ENCODE data around the gene GBP1. TPM values are rescaled to one million over a fixed set of nuclear protein-coding genes. Genes with fewer than 3 reads are reported as not detected.
"Not testable (repeated sequence)": the region's sequence is repeated elsewhere in the genome, so short reads cannot be mapped to it uniquely, and the experiment has no call there.

Gene GBP1
- polyA plus RNA-seq, 6 donors from 2014 or later, result 4.2 to 15.7 (median 7.6) TPM

DNA sequence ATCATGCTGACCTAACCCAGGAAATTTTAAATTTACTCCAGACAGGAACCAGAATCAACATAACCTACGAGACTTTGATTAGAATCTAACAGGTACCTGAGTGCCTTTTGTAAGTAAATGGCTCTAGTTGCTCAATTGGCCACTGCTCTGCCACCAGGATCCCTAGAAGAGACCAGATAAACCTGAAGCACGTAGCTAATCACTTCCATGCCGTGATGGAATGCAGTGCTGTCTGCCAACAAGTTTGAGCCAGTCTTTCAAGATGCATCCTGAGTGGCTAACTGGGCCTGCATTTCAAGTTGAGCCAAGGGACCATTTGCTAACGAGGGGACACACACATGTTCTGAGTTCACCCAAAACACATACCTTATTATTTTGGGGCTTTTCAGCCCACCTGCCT lies 15.8 kb downstream of the GBP1 start:
- H3K36me3 Mint-ChIP-seq, result peaks cover 6 to 14% of the 10 kb centered on the region in 2 donors
- not testable (repeated sequence) for H3K4me1 Mint-ChIP-seq; DNase-seq; ATAC-seq (ENCODE audit: low read depth in 2 of 2); H3K9me3 Mint-ChIP-seq; H3K4me3 Mint-ChIP-seq; H3K27me3 Mint-ChIP-seq; H3K27ac Mint-ChIP-seq

DNA sequence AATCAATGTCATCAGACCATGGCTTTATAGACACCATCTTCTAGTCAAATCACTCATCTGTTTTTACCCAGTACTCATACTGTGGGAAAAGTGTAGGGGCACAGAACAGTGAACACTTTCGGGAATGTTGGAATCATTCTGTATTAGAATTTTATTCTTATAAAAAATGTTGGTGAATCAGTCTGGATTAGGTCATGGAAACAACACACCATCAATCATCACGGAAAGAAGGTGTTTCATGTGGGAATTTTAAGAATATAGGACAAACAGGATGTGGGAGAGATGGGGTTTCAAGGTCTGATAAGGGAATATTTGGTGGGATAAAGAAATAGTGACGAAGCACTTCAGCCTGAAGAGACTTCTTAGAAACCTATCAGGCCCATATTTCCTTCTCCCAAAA lies 17.3 kb downstream of the GBP1 start:
- Mint-ChIP-seq H3K27ac (no peak overlapping the region), H3K27me3 (no peaks in the 10 kb centered on the region), H3K4me1 (no peaks in the 10 kb centered on the region), H3K36me3 (peaks cover 5 to 7% of the 10 kb centered on the region in 2 donors), H3K9me3 (peaks cover 0 to 9% (median 4%) of the 10 kb centered on the region in 7 donors), H3K4me3 (no peak overlapping the region)
- DNase-seq (no peak), ATAC-seq (ENCODE audit: low read depth in 2 of 2) (no peak)

DNA sequence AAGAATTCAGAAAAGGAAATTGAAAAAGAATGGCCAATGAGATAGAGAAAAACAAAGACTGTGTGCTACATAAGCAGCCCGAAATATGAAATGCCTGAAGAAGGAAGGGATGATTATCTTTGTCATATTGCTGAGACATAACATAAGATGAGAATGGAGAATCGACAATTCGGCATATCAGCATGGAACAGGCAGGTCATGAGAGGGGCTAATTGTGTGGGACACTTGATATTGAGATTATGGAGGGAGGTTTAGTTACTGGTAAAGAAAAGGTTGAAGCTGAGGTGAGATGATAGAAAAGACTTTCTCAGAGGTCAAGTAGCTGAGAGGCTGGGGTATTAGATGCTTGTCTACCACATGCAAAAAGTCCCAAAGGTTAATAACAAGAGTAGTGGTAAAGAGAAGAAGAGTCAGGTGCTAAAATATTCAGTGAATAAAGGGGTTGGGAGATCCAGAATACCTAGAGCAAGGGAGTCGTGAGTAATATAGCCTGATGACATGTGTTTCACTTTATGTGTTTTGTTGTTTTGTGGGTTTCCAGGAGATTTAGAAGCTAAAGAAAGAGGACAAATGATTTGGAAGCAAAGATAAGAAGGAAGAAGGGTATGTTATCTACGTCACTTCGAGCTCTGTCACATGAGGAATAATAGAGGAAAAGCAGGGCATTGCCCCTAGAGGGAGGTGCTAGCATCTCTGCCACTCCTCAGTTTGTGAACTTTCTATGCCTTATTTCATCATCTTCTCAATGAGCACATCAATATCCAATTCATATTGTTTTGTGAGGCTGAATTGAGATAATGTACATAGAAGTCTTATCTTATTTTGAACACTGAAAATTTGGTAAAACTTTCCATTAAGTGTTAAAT lies 18.5 kb downstream of the GBP1 start:
- DNase-seq; H3K36me3 Mint-ChIP-seq; H3K27ac Mint-ChIP-seq; H3K27me3 Mint-ChIP-seq; ATAC-seq (ENCODE audit: low read depth in 2 of 2); H3K4me1 Mint-ChIP-seq; H3K4me3 Mint-ChIP-seq: not testable (repeated sequence)
- H3K9me3 Mint-ChIP-seq, result peaks cover 0 to 12% (median 5%) of the 10 kb centered on the region in 7 donors

- H3K27me3 Mint-ChIP-seq, result no peaks in the 10 kb centered on the region
Measured at GRCh38 chr1:89044970-89045721, 19.9 kb downstream of the GBP1 start.

GRCh38 chr1:89043940-89044339 lies 21.1 kb downstream of the GBP1 start:
- H3K4me1 Mint-ChIP-seq, result peaks cover 0 to 8% (median 5%) of the 10 kb centered on the region in 3 donors
- no peaks in the 10 kb centered on the region for H3K27me3 Mint-ChIP-seq
- peaks cover 0 to 16% (median 5%) of the 10 kb centered on the region in 7 donors for H3K9me3 Mint-ChIP-seq
- DNase-seq (no peak), ATAC-seq (ENCODE audit: low read depth in 2 of 2) (no peak)
- peaks cover 4 to 8% of the 10 kb centered on the region in 2 donors for H3K36me3 Mint-ChIP-seq
- no peak overlapping the region for H3K4me3 Mint-ChIP-seq
- H3K27ac Mint-ChIP-seq, result no peak overlapping the region

More at GRCh38 chr1:89044970-89045721, 19.9 kb downstream of the GBP1 start:
- Mint-ChIP-seq H3K4me1 (peaks cover 0 to 4% (median 2%) of the 10 kb centered on the region in 3 donors), H3K36me3 (peaks cover 4 to 8% of the 10 kb centered on the region in 2 donors), H3K4me3 (no peak overlapping the region), H3K27ac (no peak overlapping the region), H3K9me3 (peaks cover 0 to 16% (median 5%) of the 10 kb centered on the region in 7 donors)
- no peak for ATAC-seq (ENCODE audit: low read depth in 2 of 2)
- no peak for DNase-seq

GRCh38 chr1:89042491-89042890 lies 22.5 kb downstream of the GBP1 start:
- DNase-seq, result no peak
- Mint-ChIP-seq H3K27me3 (no peaks in the 10 kb centered on the region), H3K4me1 (peaks cover 0 to 8% (median 5%) of the 10 kb centered on the region in 3 donors), H3K9me3 (peaks cover 0 to 16% (median 5%) of the 10 kb centered on the region in 7 donors), H3K4me3 (no peak overlapping the region), H3K27ac (no peak overlapping the region), H3K36me3 (peaks cover 0 to 8% of the 10 kb centered on the region in 2 donors)
- no peak for ATAC-seq (ENCODE audit: low read depth in 2 of 2)

DNA sequence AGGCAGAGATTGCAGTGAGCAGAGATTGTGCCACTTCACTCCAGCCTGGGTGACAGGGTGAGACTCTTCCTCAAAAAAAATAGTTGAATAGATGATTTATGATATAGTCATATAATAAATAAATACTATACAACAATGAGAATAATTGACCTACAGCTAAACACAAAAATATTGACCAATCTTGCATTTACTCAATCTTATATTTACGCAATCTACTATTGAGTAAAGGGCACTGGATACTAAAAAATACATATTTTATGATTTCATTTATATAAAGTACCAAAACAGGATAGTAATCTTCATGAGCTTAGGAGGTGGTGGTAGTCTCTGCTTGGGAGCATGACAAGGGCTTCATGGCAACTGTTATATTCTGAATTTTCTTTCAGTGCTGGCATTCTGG lies 23.3 kb downstream of the GBP1 start:
- Mint-ChIP-seq H3K4me1 (peaks cover 0 to 9% (median 8%) of the 10 kb centered on the region in 3 donors), H3K27ac (no peak overlapping the region), H3K9me3 (peaks cover 0 to 16% (median 5%) of the 10 kb centered on the region in 7 donors), H3K36me3 (peaks cover 0 to 8% of the 10 kb centered on the region in 2 donors), H3K27me3 (no peaks in the 10 kb centered on the region), H3K4me3 (no peak overlapping the region)
- ATAC-seq (ENCODE audit: low read depth in 2 of 2), result no peak
- DNase-seq, result no peak

DNA sequence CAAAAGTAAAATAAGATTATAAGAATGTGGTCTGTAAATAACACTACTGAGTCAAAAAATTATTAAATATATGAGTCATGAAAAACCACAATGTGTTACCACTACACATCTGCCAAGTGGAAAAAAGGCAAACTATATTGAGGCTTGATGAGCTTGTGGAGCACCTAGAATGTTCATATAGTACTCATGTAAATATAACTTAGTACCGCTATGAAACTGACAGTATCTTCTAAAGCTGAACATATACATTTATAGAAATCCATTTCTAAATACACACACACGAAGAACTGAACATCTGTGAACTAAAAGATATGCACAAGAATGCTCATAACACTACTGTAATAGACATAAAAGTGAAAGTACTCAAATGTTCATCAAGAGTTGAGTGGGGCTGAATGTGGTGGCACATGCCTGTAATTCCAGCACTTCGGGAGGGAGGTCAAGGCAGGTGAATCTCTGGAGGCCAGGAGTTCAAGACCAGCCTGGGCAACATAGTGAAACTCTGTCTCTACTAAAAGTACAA lies 23.8 kb downstream of the GBP1 start:
- H3K4me1 Mint-ChIP-seq, result peaks cover 0 to 9% (median 8%) of the 10 kb centered on the region in 3 donors
- H3K27ac Mint-ChIP-seq, result no peak overlapping the region
- ATAC-seq (ENCODE audit: low read depth in 2 of 2) (no peak), DNase-seq (no peak)
- peaks cover 0 to 16% (median 5%) of the 10 kb centered on the region in 7 donors for H3K9me3 Mint-ChIP-seq
- H3K27me3 Mint-ChIP-seq, result no peaks in the 10 kb centered on the region
- H3K4me3 Mint-ChIP-seq, result no peak overlapping the region
- H3K36me3 Mint-ChIP-seq, result peaks cover 0 to 8% of the 10 kb centered on the region in 2 donors

DNA sequence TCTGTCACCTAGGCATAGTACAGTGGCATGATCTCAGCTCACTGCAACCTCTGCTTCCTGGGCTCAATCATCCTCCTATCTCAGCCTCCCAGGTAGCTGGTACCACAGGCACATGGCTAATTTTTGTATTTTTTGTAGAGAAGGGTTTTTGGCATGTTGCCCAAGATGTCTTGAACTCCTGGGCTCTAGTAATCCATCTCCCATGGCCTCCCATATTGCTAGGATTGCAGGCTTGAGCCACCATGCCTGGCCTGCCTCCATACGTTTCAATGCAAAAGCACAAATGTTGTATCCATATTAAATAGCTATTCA lies 24.7 kb downstream of the GBP1 start:
- peaks cover 0 to 9% (median 8%) of the 10 kb centered on the region in 3 donors for H3K4me1 Mint-ChIP-seq
- H3K27me3 Mint-ChIP-seq, result no peaks in the 10 kb centered on the region
- no peak for ATAC-seq (ENCODE audit: low read depth in 2 of 2)
- H3K27ac Mint-ChIP-seq, result peak overlapping the region in 1 of 6 donors; percentile 8
- no peak for DNase-seq
- H3K9me3 Mint-ChIP-seq, result peaks cover 0 to 16% (median 5%) of the 10 kb centered on the region in 7 donors
- H3K4me3 Mint-ChIP-seq, result peak overlapping the region in 3 of 8 donors; percentile 13 to 47 (median 36)
- peaks cover 0 to 8% of the 10 kb centered on the region in 2 donors for H3K36me3 Mint-ChIP-seq

DNA sequence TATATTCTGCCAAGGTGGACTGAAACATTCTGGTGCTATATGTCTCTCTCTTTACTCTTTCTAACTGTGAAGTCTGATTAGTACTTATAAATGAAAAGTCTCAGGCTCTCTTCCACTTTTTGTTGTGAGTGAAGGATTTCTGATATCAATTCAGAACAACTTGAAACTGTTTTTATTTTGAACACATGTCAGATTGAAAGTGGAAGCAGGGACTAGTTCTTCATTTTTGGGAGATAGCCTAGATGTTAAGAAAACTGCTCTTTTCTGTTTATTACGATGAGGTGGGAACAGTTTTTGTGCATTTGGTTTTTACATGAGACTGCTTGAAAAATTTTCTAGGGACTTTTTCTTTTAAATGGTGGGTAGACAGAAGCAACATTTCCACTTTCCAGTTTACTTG lies 27.8 kb downstream of the GBP1 start:
- H3K27me3 Mint-ChIP-seq, result no peaks in the 10 kb centered on the region

DNA sequence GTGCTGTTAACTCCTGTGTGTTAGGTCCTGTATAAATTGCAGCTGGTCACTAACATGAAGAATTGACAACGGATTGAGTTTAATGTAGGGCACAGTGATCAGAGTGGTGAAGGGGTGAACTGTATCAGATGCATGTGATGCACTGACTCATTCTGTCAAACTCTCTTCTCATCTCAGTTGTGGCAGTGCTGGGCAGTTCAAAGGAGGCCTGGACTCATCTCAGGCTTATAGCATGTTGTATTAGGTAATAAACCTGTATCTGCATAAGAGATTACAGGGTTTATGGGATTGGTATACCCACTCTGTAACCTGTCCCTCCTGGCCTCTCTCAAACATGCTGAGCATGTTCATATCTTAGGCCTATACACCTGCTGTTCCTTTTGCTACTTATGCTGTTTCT lies 29.9 kb downstream of the GBP1 start:
- H3K27me3 Mint-ChIP-seq, result no peaks in the 10 kb centered on the region
- H3K4me1 Mint-ChIP-seq, result peaks cover 0 to 11% (median 5%) of the 10 kb centered on the region in 3 donors
- H3K4me3 Mint-ChIP-seq, result no peak overlapping the region
- DNase-seq, result no peak
- no peak for ATAC-seq (ENCODE audit: low read depth in 2 of 2)
- no peaks in the 10 kb centered on the region for H3K36me3 Mint-ChIP-seq
- no peak overlapping the region for H3K27ac Mint-ChIP-seq
- peaks cover 0 to 7% (median 0%) of the 10 kb centered on the region in 7 donors for H3K9me3 Mint-ChIP-seq

More for the DNA sequence above, 27.8 kb downstream of the GBP1 start:
- Mint-ChIP-seq H3K9me3 (peaks cover 0 to 7% (median 0%) of the 10 kb centered on the region in 7 donors), H3K36me3 (no peaks in the 10 kb centered on the region), H3K27ac (peak overlapping the region in 2 of 6 donors; percentile 2 to 10), H3K4me3 (peak overlapping the region in 1 of 8 donors; percentile 8), H3K4me1 (peaks cover 0 to 14% (median 9%) of the 10 kb centered on the region in 3 donors)
- DNase-seq (no peak), ATAC-seq (ENCODE audit: low read depth in 2 of 2) (no peak)

GRCh38 chr1:89034004-89034403 lies 31.0 kb downstream of the GBP1 start:
- not testable (repeated sequence) for ATAC-seq (ENCODE audit: low read depth in 2 of 2); H3K4me3 Mint-ChIP-seq; DNase-seq; H3K36me3 Mint-ChIP-seq; H3K9me3 Mint-ChIP-seq; H3K4me1 Mint-ChIP-seq; H3K27ac Mint-ChIP-seq; H3K27me3 Mint-ChIP-seq

- DNase-seq; H3K27me3 Mint-ChIP-seq; H3K4me3 Mint-ChIP-seq; H3K4me1 Mint-ChIP-seq; H3K36me3 Mint-ChIP-seq; ATAC-seq (ENCODE audit: low read depth in 2 of 2): not testable (repeated sequence)
- Mint-ChIP-seq H3K9me3 (peaks cover 0 to 11% (median 3%) of the 10 kb centered on the region in 7 donors), H3K27ac (peak overlapping the region in 1 of 6 donors; percentile 44)
Measured at GRCh38 chr1:89029051-89029450, 36.0 kb downstream of the GBP1 start.
